ENCODE measurements around the gene SMOC2. TPM values are rescaled to one million over a fixed set of nuclear protein-coding genes. Genes with fewer than 3 reads are reported as not detected.
A peak's percentile ranks its signal among the peaks of the same experiment; 100 is the strongest.

The SMOC2 gene
- total RNA-seq, 3 donors from 2014 or later (not counting 1 experiment from before 2014, with no cell fraction given), result not detected

GRCh38 chr6:168713839-168714238 lies 272.9 kb downstream of the SMOC2 start:
- WGBS (ENCODE audit: insufficient coverage), result 81% methylated on average over 3 of the region's 3 CpGs
- no peak overlapping the region for H3K4me3 Mint-ChIP-seq
- H3K27me3 Mint-ChIP-seq (ENCODE audit: low read depth in 2 of 2), result peaks cover 4 to 13% of the 10 kb centered on the region in 2 donors
- ATAC-seq (peak in 1 of 3 donors; percentile 12), DNase-seq (no peak)
- intact Hi-C loops (cut with micrococcal nuclease), result no loop called here
- H3K9me3 Mint-ChIP-seq, result no peaks in the 10 kb centered on the region
- Histone ChIP-seq H3K27ac (ENCODE audit: low read length) (no peak overlapping the region), H3K4me3 (ENCODE audit: low read length) (no peak overlapping the region), H3K27me3 (ENCODE audit: control insufficient read depth, insufficient read depth, low read length) (no peaks in the 10 kb centered on the region), H3K4me1 (ENCODE audit: control insufficient read depth, insufficient read depth, low read length) (no peaks in the 10 kb centered on the region), H3K9me3 (ENCODE audit: control insufficient read depth, insufficient read depth, low read length) (no peaks in the 10 kb centered on the region), H3K36me3 (ENCODE audit: control insufficient read depth, insufficient read depth, low read length) (no peaks in the 10 kb centered on the region)
- H3K36me3 Mint-ChIP-seq, result no peaks in the 10 kb centered on the region
- no peak overlapping the region for H3K27ac Mint-ChIP-seq
- H3K4me1 Mint-ChIP-seq, result no peaks in the 10 kb centered on the region
- TF ChIP-seq CTCF (IDR thresholded peaks at IDR 0.05), result no peak

- Mint-ChIP-seq H3K4me1 (no peaks in the 10 kb centered on the region), H3K36me3 (no peaks in the 10 kb centered on the region), H3K27me3 (ENCODE audit: low read depth in 2 of 2) (peaks cover 0 to 5% of the 10 kb centered on the region in 2 donors), H3K9me3 (no peaks in the 10 kb centered on the region), H3K4me3 (no peak overlapping the region), H3K27ac (no peak overlapping the region)
- 89% methylated on average over 4 of the region's 4 CpGs for WGBS (ENCODE audit: insufficient coverage)
- Histone ChIP-seq H3K4me3 (ENCODE audit: low read length) (no peak overlapping the region), H3K9me3 (ENCODE audit: control insufficient read depth, insufficient read depth, low read length) (no peaks in the 10 kb centered on the region), H3K27ac (ENCODE audit: low read length) (no peak overlapping the region), H3K4me1 (ENCODE audit: control insufficient read depth, insufficient read depth, low read length) (no peaks in the 10 kb centered on the region), H3K27me3 (ENCODE audit: control insufficient read depth, insufficient read depth, low read length) (no peaks in the 10 kb centered on the region), H3K36me3 (ENCODE audit: control insufficient read depth, insufficient read depth, low read length) (no peaks in the 10 kb centered on the region)
- TF ChIP-seq CTCF (IDR thresholded peaks at IDR 0.05), result no peak
- intact Hi-C loops (cut with micrococcal nuclease), result no loop called here
- DNase-seq (no peak), ATAC-seq (no peak)
Measured at GRCh38 chr6:168714547-168715260, 273.7 kb downstream of the SMOC2 start.

GRCh38 chr6:168715643-168716481 lies 274.9 kb downstream of the SMOC2 start:
- WGBS (ENCODE audit: insufficient coverage), result 86% methylated on average over 11 of the region's 11 CpGs

More at GRCh38 chr6:168715643-168716481, 274.9 kb downstream of the SMOC2 start:
- no peaks in the 10 kb centered on the region for H3K4me1 ChIP-seq (ENCODE audit: control insufficient read depth, insufficient read depth, low read length)
- H3K36me3 ChIP-seq (ENCODE audit: control insufficient read depth, insufficient read depth, low read length), result no peaks in the 10 kb centered on the region
- Mint-ChIP-seq H3K4me1 (no peaks in the 10 kb centered on the region), H3K27ac (no peak overlapping the region), H3K9me3 (no peaks in the 10 kb centered on the region), H3K27me3 (ENCODE audit: low read depth in 2 of 2) (peaks cover 1 to 5% of the 10 kb centered on the region in 2 donors), H3K36me3 (no peaks in the 10 kb centered on the region), H3K4me3 (no peak overlapping the region)
- no peaks in the 10 kb centered on the region for H3K9me3 ChIP-seq (ENCODE audit: control insufficient read depth, insufficient read depth, low read length)
- no peaks in the 10 kb centered on the region for H3K27me3 ChIP-seq (ENCODE audit: control insufficient read depth, insufficient read depth, low read length)
- H3K4me3 ChIP-seq (ENCODE audit: low read length), result no peak overlapping the region
- ATAC-seq, result no peak
- intact Hi-C loops (cut with micrococcal nuclease), result no loop called here
- TF ChIP-seq CTCF (IDR thresholded peaks at IDR 0.05), result no peak
- no peak overlapping the region for H3K27ac ChIP-seq (ENCODE audit: low read length)
- no peak for DNase-seq
